Skeletal muscle satellite cell (primary cell): ENCODE results near the gene INAFM1. TPM values are rescaled to one million over a fixed set of nuclear protein-coding genes. Genes with fewer than 3 reads are reported as not detected.

Experiments
- H3K27me3 ChIP-seq: 2 replicates; pipeline ENCODE4 v1.7.0; 2013; ENCODE audit warnings: low read length; ENCODE audit not compliant: control insufficient read depth, insufficient read depth
- H3K36me3 ChIP-seq: 2 replicates; pipeline ENCODE4 v1.7.0; 2013; ENCODE audit warnings: mild to moderate bottlenecking, control low read depth, low read length; ENCODE audit not compliant: insufficient read depth
- H3K4me1 ChIP-seq: 2 replicates; pipeline ENCODE4 v1.7.0; 2013; ENCODE audit warnings: low read length; ENCODE audit not compliant: control insufficient read depth, insufficient read depth
- H3K4me2 ChIP-seq: 2 replicates; pipeline ENCODE4 v1.7.0; 2013; ENCODE audit warnings: mild to moderate bottlenecking, low read length
- H3K4me3 ChIP-seq: 2 replicates; pipeline ENCODE4 v1.7.0; 2013; ENCODE audit warnings: low read length
- H3K9ac ChIP-seq: 2 replicates; pipeline ENCODE4 v1.7.0; 2013; ENCODE audit warnings: mild to moderate bottlenecking, low read depth, low read length, moderate library complexity
- H3K9me3 ChIP-seq: replicated peaks from 2 replicates; pipeline ENCODE4 v1.7.0; 2013; ENCODE audit warnings: mild to moderate bottlenecking, control low read depth, low read length
- total RNA-seq: library from RNA; depleted of rRNA; stranded (reverse); fragments of >200 nt; gene quantifications from 2 replicates; pipeline ENCODE4 v1.2.3, GENCODE V29; 2012; rRNA removed

INAFM1 gene
- total RNA-seq: 0.51 and 3.1 TPM in 2 replicates

DNA sequence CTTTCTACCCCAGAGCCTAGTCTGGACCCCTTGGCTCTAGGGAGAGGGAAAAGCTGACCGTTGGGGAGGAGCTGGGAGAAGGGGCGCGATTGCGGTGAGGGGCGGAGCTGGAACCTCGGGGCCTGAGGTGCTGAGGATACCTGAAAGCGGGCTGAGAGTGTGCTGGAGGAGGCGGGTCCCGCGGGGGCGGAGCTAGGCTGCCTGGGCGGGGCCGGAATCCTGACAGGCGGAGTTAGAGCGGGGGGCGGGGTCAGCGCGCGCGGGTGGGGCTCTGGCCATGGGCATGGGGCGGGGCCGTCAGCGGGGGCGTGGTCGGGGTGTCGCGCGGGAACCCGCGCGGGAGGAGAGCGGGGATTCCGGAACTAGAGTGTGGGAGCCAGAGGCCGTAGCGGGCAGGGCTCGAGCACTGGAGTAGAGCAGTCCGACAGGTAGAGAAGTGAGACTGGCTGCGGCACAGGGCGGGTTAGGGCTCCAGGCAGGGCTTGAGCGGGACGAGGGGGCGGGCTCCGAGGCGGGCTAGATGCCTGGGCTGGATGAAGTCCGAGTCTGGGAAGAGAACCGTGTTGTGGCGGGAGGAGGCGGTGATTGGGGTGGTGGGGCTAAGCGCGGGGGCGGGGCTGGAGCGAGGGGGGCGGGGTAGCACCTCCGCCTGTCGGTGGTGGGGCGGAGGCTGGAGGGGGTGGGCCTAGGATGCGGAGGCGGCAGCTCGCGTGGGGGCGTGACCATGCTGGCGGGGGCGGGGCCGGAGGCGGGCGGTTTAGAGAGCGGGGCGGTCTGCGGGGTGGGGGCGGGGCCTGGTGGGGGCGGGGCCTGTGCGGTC lies at the start of gene INAFM1:
Gene INAFM1, plus strand, starts transcription at position 815 of the 820 bp plus-strand sequence. CDS start 35 bp downstream, outside the sequence.
- Histone ChIP-seq H3K4me1 (peaks cover 37% of the 10 kb centered on the region), H3K4me3 (peak within 1 kb of the TSS; percentile 94), H3K9ac (peak within 1 kb of the TSS; percentile 94), H3K9me3 (no peaks in the 10 kb centered on the region), H3K36me3 (peaks cover 18% of the 10 kb centered on the region), H3K27me3 (no peaks in the 10 kb centered on the region), H3K4me2 (peak within 1 kb of the TSS; percentile 98)

DNA sequence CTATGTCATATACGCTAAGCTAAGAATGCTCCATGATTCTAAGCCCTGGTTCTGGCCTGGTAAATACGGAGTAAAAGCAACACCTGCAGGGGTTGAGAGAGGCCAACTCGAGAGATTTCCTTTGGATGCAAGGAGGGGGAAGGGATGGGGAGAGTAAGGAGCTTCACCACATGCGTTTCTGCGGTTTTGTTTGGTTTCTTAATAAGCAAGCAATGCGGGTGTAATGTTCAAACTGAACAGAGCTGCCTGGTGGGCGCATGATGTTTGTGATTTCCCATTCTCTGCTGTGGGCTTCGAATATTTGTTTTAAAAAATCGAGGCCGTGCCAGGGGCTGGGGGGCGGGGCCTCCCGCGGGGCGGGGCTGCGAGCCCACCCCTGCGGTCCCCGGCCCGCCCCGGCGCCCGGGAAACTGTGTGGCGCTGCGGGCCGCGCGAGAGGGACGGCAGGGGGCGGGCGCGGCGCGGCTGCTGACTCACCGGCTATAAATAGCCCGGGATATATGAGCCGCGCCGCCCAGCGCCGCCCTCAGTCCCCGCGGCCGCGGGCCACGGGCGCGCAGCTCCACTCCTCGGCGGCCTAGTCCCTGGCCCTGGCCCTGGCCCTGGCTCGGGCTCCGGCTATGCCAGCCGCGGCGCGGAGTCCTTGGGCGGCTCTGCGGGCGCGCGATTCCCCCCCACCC lies 48.8 kb upstream of the INAFM1 start:
- Histone ChIP-seq H3K4me2 (peak overlapping the region; percentile 95), H3K4me1 (peaks cover 41% of the 10 kb centered on the region), H3K9ac (peak overlapping the region; percentile 92), H3K4me3 (peak overlapping the region; percentile 65), H3K27me3 (no peaks in the 10 kb centered on the region), H3K9me3 (no peaks in the 10 kb centered on the region), H3K36me3 (peaks cover 7% of the 10 kb centered on the region)

GRCh38 chr19:47226426-47227351 lies 48.0 kb upstream of the INAFM1 start:
- peak overlapping the region; percentile 89 for H3K4me3 ChIP-seq
- H3K9me3 ChIP-seq: no peaks in the 10 kb centered on the region
- peaks cover 45% of the 10 kb centered on the region for H3K4me1 ChIP-seq
- peaks cover 4% of the 10 kb centered on the region for H3K36me3 ChIP-seq
- H3K4me2 ChIP-seq: peak overlapping the region; percentile 95
- H3K27me3 ChIP-seq: no peaks in the 10 kb centered on the region
- H3K9ac ChIP-seq: peak overlapping the region; percentile 92

- no peaks in the 10 kb centered on the region for H3K9me3 ChIP-seq
- H3K9ac ChIP-seq: peak overlapping the region; percentile 92
- H3K36me3 ChIP-seq: no peaks in the 10 kb centered on the region
- H3K4me3 ChIP-seq: peak overlapping the region; percentile 89
- peak overlapping the region; percentile 95 for H3K4me2 ChIP-seq
- peaks cover 51% of the 10 kb centered on the region for H3K4me1 ChIP-seq
- no peaks in the 10 kb centered on the region for H3K27me3 ChIP-seq
Observed at GRCh38 chr19:47227352-47228167, 47.1 kb upstream of the INAFM1 start.

- H3K9ac ChIP-seq: peak overlapping the region; percentile 92
- H3K4me1 ChIP-seq: peaks cover 53% of the 10 kb centered on the region
- H3K4me3 ChIP-seq: peak overlapping the region; percentile 89
- no peaks in the 10 kb centered on the region for H3K36me3 ChIP-seq
- H3K9me3 ChIP-seq: no peaks in the 10 kb centered on the region
- no peaks in the 10 kb centered on the region for H3K27me3 ChIP-seq
- H3K4me2 ChIP-seq: peak overlapping the region; percentile 95
Observed at GRCh38 chr19:47228168-47228936, 46.3 kb upstream of the INAFM1 start.

- H3K9me3 ChIP-seq: no peaks in the 10 kb centered on the region
- H3K9ac ChIP-seq: peak overlapping the region; percentile 92
- H3K4me3 ChIP-seq: peak overlapping the region; percentile 89
- H3K27me3 ChIP-seq: no peaks in the 10 kb centered on the region
- H3K36me3 ChIP-seq: no peaks in the 10 kb centered on the region
- H3K4me1 ChIP-seq: peaks cover 53% of the 10 kb centered on the region
- H3K4me2 ChIP-seq: peak overlapping the region; percentile 95
Observed at GRCh38 chr19:47228937-47229675, 45.6 kb upstream of the INAFM1 start.

GRCh38 chr19:47229676-47230053 lies 45.0 kb upstream of the INAFM1 start:
- H3K36me3 ChIP-seq: no peaks in the 10 kb centered on the region
- peak overlapping the region; percentile 89 for H3K4me3 ChIP-seq
- H3K27me3 ChIP-seq: no peaks in the 10 kb centered on the region
- H3K4me2 ChIP-seq: peak overlapping the region; percentile 95
- H3K9me3 ChIP-seq: no peaks in the 10 kb centered on the region
- H3K4me1 ChIP-seq: peaks cover 53% of the 10 kb centered on the region
- peak overlapping the region; percentile 92 for H3K9ac ChIP-seq

DNA sequence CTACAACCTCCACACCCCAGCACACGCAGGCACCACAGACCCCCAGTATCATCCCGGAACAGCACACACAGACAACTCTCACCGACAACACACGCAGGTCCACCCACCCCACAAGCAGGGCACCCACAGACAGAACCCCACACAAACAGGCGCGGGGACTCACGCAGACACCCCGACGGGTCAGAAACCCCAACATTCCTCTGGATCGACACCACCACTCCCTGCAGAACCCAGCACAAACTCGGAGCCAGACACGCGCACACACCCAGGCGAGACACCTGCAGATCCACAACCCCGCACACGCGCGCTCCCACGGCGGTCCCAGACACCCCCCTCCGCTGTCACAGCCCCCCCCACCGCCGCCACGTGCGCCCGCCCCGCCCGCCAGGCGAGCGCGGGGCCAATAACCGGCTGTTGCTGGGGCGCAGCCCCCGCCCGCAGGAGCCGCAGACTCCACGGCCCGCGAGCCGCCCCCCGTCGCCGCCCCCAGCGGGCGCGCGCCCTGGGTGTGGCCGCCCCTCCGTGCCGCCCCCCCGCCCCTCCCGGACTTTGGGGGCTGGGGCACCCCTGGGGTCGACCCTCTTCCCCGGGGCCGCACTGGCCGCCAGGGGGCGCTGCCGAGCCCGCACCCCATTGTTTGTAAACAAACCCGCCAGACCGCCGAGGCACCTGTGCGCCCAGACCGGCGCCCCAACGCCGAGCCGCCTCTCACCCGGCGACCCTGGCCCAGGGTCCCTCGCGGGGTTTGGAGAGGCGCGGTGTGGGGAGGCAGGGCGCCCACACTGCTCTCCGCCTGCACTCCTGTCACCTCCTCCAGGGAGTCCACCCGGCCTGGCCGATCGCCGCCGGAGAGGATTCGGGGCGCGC lies 44.4 kb upstream of the INAFM1 start:
- peak overlapping the region; percentile 92 for H3K9ac ChIP-seq
- peak overlapping the region; percentile 95 for H3K4me2 ChIP-seq
- H3K36me3 ChIP-seq: no peaks in the 10 kb centered on the region
- no peaks in the 10 kb centered on the region for H3K9me3 ChIP-seq
- no peaks in the 10 kb centered on the region for H3K27me3 ChIP-seq
- H3K4me1 ChIP-seq: peaks cover 53% of the 10 kb centered on the region
- H3K4me3 ChIP-seq: peak overlapping the region; percentile 89

- H3K4me3 ChIP-seq: peak within 1 kb of the TSS; percentile 89
- peak within 1 kb of the TSS; percentile 92 for H3K9ac ChIP-seq
- H3K9me3 ChIP-seq: no peaks in the 10 kb centered on the region
- no peaks in the 10 kb centered on the region for H3K36me3 ChIP-seq
- peak within 1 kb of the TSS; percentile 95 for H3K4me2 ChIP-seq
- no peaks in the 10 kb centered on the region for H3K27me3 ChIP-seq
- peaks cover 48% of the 10 kb centered on the region for H3K4me1 ChIP-seq
Observed at GRCh38 chr19:47230921-47231214, 43.8 kb upstream of the INAFM1 start, which contains the start of gene BBC3. Gene BBC3 (minus strand): TSS chr19:47231199. CDS start chr19:47228431, 2,768 bp downstream.
